IPS DF 6.9 (cell line): ENCODE measurements around the gene CCDC61.

ENCODE experiments used
- DNase-seq: peaks from one replicate; pipeline ENCODE4 v3.0.0-alpha.2; 2013; ENCODE audit warnings: low read depth, low spot score
- H3K27ac ChIP-seq: one replicate; pipeline ENCODE4 v1.5.1; 2013; ENCODE audit warnings: low read length, control low read depth
- H3K27me3 ChIP-seq: 2 replicates; pipeline ENCODE4 v1.6.1; 2013; ENCODE audit warnings: mild to moderate bottlenecking, low read length; ENCODE audit not compliant: control insufficient read depth, insufficient read depth
- H3K36me3 ChIP-seq: 2 replicates; pipeline ENCODE4 v1.6.1; 2013; ENCODE audit warnings: low read length; ENCODE audit not compliant: control insufficient read depth, insufficient read depth
- H3K4me1 ChIP-seq: 2 replicates; pipeline ENCODE4 v1.6.1; 2013; ENCODE audit warnings: low read length; ENCODE audit not compliant: control insufficient read depth, insufficient read depth
- H3K4me3 ChIP-seq: 2 replicates; pipeline ENCODE4 v1.5.1; 2013; ENCODE audit warnings: mild to moderate bottlenecking, low read length
- H3K9me3 ChIP-seq: 2 replicates; pipeline ENCODE4 v1.6.1; 2013; ENCODE audit warnings: low read length, inconsistent platforms; ENCODE audit not compliant: control insufficient read depth, insufficient read depth
- WGBS: extraction: QIAGEN DNeasy Blood & Tissue Kit; methylation state at CpG from one replicate; pipeline ENCODE4 v1.1.7; 2013; ENCODE audit warnings: mixed read lengths, missing lambda C conversion rate; ENCODE audit not compliant: insufficient read length, insufficient coverage; 5-methylcytosine and 5-hydroxymethylcytosine counted together

Gene CCDC61

GRCh38 chr19:45996933-45997332 is 1.7 kb downstream of the CCDC61 start:
- H3K27me3 ChIP-seq = no peaks in the 10 kb centered on the region
- DNase-seq = no peak
- H3K4me1 ChIP-seq = peaks cover 4% of the 10 kb centered on the region; the same call in 1 of the 2 replicates
- H3K9me3 ChIP-seq = no peaks in the 10 kb centered on the region
- H3K36me3 ChIP-seq = no peaks in the 10 kb centered on the region
- no peak overlapping the region for H3K4me3 ChIP-seq
- WGBS = no CpG with 5 or more reads among the region's 8 CpGs
- no peak overlapping the region for H3K27ac ChIP-seq

- WGBS = no CpG with 5 or more reads among the region's 4 CpGs
- Histone ChIP-seq H3K27me3 (no peaks in the 10 kb centered on the region), H3K4me1 (peaks cover 4% of the 10 kb centered on the region), H3K27ac (no peak overlapping the region), H3K4me3 (no peak overlapping the region), H3K36me3 (peaks cover 5% of the 10 kb centered on the region; the same call in 1 of the 2 replicates), H3K9me3 (no peaks in the 10 kb centered on the region)
- DNase-seq = no peak
Measured at GRCh38 chr19:45998834-45999233, 3.6 kb downstream of the CCDC61 start.

- WGBS = no CpG with 5 or more reads among the region's 14 CpGs
- Histone ChIP-seq H3K4me1 (peaks cover 4% of the 10 kb centered on the region), H3K4me3 (peak overlapping the region; percentile 51; the same call in 1 of the 2 replicates), H3K9me3 (no peaks in the 10 kb centered on the region), H3K27me3 (no peaks in the 10 kb centered on the region), H3K27ac (no peak overlapping the region), H3K36me3 (peaks cover 5% of the 10 kb centered on the region; the same call in 1 of the 2 replicates)
- no peak for DNase-seq
Measured at GRCh38 chr19:45999653-46000121, 4.4 kb downstream of the CCDC61 start.

DNA sequence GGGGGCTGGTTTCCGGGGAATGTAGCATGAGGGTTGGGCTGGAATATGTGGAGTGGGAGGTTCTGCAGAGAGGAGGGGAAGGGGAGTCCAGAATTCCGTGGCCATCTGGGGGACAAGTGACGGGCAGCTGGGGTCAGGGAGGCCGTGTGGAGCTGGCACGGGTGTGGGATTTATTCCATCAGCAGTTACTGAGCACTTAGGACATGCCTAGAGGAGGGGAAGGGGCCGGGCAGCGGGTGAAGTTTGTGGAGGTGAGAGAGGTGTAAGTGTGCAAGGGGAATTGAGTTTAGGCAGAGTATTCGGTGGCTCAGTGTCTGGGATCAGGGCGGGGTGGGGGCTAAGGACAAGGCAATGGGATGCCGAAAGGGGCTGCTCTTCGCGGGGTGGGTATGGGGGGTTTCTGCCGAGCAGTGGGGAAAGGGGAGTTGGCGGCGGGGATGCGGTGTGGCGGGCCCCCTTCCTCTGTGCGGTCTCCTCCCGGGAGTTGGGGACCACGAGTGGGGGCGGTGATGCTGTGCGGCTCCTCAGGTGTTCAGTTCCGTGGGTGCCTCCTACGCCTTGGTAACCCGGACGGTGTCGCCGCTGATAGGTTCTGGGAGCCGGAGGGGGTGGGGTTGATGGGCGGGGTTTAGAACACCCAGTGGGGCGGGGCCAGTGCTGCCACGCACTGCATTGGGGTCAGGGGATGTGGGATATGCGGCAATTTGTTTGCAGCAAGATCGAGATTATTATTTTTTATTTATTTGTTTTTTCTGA is 5.4 kb downstream of the CCDC61 start:
- no peak for DNase-seq
- Histone ChIP-seq H3K4me3 (peak overlapping the region; percentile 51; the same call in 1 of the 2 replicates), H3K36me3 (peaks cover 5% of the 10 kb centered on the region; the same call in 1 of the 2 replicates), H3K27ac (no peak overlapping the region), H3K9me3 (no peaks in the 10 kb centered on the region), H3K4me1 (peaks cover 4% of the 10 kb centered on the region), H3K27me3 (no peaks in the 10 kb centered on the region)
- no CpG with 5 or more reads among the region's 34 CpGs for WGBS

DNA sequence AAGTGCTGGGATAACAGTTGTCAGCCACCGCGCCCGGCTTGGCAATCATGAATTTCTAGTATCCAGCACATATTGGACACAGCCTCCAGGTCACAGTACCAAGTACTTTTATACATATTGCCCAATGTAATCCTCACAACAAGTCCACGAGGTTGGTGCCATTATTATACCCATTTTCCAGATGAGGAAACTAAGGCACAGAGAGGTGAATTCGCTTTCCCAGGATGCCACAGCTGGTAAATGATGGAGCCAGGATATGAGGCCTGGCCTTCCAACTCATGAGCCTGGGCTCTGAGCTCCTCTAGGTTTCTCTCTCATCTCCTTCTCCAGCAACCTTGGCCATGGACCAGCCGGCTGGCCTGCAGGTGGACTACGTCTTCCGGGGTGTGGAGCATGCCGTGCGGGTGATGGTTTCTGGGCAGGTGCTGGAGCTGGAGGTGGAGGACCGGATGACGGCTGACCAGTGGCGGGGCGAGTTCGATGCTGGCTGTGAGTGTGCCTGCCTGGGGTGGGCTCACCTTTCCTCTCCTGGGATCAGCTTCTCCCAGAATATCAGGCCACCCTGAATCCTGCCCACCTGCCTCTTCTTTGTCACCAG is 7.5 kb downstream of the CCDC61 start:
- DNase-seq = no peak
- H3K27me3 ChIP-seq = no peaks in the 10 kb centered on the region
- no CpG with 5 or more reads among the region's 15 CpGs for WGBS
- H3K9me3 ChIP-seq = no peaks in the 10 kb centered on the region
- peaks cover 7% of the 10 kb centered on the region; the same call in 1 of the 2 replicates for H3K36me3 ChIP-seq
- H3K27ac ChIP-seq = no peak overlapping the region
- peaks cover 2% of the 10 kb centered on the region for H3K4me1 ChIP-seq
- H3K4me3 ChIP-seq = no peak overlapping the region

DNA sequence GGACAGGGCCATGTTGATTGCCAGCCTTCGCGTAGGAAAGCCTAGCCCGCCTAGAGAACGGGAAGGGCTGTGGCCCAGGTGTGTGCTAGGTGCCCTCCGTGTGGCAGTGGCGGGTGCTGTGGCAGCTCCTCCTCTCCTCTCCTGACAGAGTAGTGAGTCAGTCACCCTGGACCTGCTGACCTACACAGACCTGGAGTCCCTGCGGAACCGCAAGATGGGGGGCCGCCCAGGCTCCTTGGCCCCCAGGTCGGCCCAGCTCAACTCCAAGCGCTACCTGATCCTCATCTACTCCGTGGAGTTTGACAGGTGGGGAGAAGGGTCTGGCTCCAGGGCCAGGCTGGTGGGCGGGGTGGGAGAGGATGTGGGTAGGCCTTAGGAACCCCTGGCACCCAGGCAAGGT is 11.1 kb downstream of the CCDC61 start:
- Histone ChIP-seq H3K4me1 (no peaks in the 10 kb centered on the region; the same call in 1 of the 2 replicates), H3K9me3 (no peaks in the 10 kb centered on the region), H3K36me3 (peaks cover 7% of the 10 kb centered on the region; the same call in 1 of the 2 replicates), H3K4me3 (no peak overlapping the region), H3K27me3 (no peaks in the 10 kb centered on the region), H3K27ac (no peak overlapping the region)
- WGBS = no CpG with 5 or more reads among the region's 13 CpGs
- no peak for DNase-seq

DNA sequence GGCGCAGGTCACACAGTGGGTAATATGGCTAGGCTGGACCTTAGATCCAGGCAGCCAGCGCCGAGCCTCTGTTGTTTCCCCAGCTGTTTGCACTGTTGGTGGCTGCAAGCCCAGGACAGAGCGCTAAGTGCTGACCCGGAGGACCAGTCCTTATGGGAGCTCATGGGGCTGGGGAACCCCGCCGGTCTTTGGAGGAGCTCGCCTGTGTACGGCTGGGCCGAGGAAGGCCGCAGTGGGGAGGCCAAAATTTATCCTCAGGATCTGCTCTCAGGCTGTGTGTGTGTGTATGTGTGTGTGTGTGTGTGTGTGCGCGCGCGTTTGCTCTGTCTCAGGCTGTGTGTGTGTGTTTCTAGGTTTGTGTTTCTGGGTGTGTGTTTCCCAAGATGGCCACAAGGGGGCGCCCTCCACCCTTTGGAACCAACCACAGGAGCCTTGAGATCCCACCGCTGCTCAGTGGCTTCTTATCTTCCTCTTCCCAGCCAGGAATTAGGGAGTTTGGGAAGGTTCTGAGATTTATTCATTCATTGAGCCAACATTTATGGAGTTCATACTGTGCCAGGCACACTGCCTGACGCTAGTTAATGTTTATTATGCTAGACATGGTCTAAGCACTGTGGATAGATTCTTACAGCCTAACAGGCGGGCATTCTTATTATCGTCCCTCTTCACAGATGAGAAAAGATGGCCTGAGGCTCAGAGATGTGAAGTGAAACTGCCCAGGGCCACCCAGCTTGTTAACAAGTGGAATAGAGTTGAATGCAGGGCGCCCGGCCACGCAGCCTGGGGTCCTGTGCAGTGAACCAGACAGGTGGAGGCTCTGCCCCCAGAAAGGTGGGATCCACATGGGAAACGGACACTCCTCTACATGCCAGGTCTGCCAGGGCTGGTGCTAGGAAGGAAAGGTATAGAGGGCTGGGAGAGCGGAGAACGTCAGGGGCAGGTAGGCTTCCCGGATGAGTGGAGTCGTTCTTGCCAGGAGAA is 14.6 kb downstream of the CCDC61 start:
- WGBS = no CpG with 5 or more reads among the region's 28 CpGs
- H3K4me3 ChIP-seq = no peak overlapping the region
- H3K9me3 ChIP-seq = no peaks in the 10 kb centered on the region
- no peak overlapping the region for H3K27ac ChIP-seq
- 0 out of 2 replicates have a peak, but pooled peaks cover 2% of the 10 kb centered on the region for H3K36me3 ChIP-seq
- no peaks in the 10 kb centered on the region for H3K27me3 ChIP-seq
- no peak for DNase-seq
- peaks cover 2% of the 10 kb centered on the region; the same call in 1 of the 2 replicates for H3K4me1 ChIP-seq

GRCh38 chr19:46014534-46014933 is 19.3 kb downstream of the CCDC61 start:
- peak overlapping the region; percentile 48; the same call in 1 of the 2 replicates for H3K4me3 ChIP-seq
- H3K9me3 ChIP-seq = no peaks in the 10 kb centered on the region
- peaks cover 7% of the 10 kb centered on the region; the same call in 1 of the 2 replicates for H3K27me3 ChIP-seq
- no peak for DNase-seq
- H3K27ac ChIP-seq = no peak overlapping the region
- 0 out of 2 replicates have a peak, but pooled peaks cover 2% of the 10 kb centered on the region for H3K36me3 ChIP-seq
- WGBS = no CpG with 5 or more reads among the region's 8 CpGs
- H3K4me1 ChIP-seq = peaks cover 4% of the 10 kb centered on the region; the same call in 1 of the 2 replicates

- no peak for DNase-seq
- Histone ChIP-seq H3K4me3 (peak overlapping the region; percentile 48; the same call in 1 of the 2 replicates), H3K4me1 (peaks cover 4% of the 10 kb centered on the region; the same call in 1 of the 2 replicates), H3K27ac (no peak overlapping the region), H3K9me3 (no peaks in the 10 kb centered on the region), H3K36me3 (0 out of 2 replicates have a peak, but pooled peaks cover 2% of the 10 kb centered on the region), H3K27me3 (peaks cover 7% of the 10 kb centered on the region; the same call in 1 of the 2 replicates)
- WGBS = no CpG with 5 or more reads among the region's 74 CpGs
Measured at GRCh38 chr19:46014941-46015686, 19.8 kb downstream of the CCDC61 start.
